Esophagus squamous epithelium (tissue), 4 donors: Measurements from ENCODE around the gene SKIC2.
"Not testable (repeated sequence)": the region's sequence is repeated elsewhere in the genome, so short reads cannot be mapped to it uniquely, and the experiment has no call there.

Experiments used
- POLR2A ChIP-seq, 4 donors: fragments of 450-650 bp; IDR thresholded peaks; one replicate each; pipeline ENCODE4 v1.6.1; 2017; ENCODE audit warnings: antibody characterized with exemption in 4 of 4, mild to moderate bottlenecking in 4 of 4, moderate library complexity in 3 of 4
- TF ChIP-seq, protein P1 (sequence below), 6 experiments: fragments of 450-650 bp in 4 of 6; fragments of 200-600 bp in 2 of 6; sonication (generic) in 2 of 6; IDR thresholded peaks; one replicate each; pipeline ENCODE4 v1.5.1; 2016 to 2019; ENCODE audit warnings: antibody characterized with exemption in 6 of 6, mild to moderate bottlenecking in 4 of 6, moderate library complexity in 4 of 6

DNA sequence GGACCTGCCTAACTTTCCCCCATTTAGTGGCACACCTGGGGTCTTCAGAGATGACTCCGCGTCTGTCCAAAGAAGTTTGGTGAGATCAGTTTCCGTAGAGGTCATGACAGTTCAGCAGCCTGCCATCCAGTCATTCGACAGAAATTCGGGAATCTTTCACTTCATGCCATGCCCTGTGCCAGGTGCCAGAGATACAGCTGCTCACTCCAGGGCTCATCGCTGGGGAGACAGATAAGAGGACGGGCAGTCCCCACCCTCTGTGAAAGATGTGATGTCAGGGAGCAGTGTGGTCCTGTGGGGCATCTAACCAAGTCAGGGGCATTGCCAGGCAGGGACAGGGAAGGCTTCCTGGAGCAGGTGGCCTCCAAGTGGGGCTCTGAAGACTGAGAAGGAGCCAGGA lies 44.3 kb downstream of the SKIC2 start:
- not testable (repeated sequence) for TF ChIP-seq POLR2A (IDR thresholded peaks at IDR 0.05)
- TF ChIP-seq, protein P1, sequence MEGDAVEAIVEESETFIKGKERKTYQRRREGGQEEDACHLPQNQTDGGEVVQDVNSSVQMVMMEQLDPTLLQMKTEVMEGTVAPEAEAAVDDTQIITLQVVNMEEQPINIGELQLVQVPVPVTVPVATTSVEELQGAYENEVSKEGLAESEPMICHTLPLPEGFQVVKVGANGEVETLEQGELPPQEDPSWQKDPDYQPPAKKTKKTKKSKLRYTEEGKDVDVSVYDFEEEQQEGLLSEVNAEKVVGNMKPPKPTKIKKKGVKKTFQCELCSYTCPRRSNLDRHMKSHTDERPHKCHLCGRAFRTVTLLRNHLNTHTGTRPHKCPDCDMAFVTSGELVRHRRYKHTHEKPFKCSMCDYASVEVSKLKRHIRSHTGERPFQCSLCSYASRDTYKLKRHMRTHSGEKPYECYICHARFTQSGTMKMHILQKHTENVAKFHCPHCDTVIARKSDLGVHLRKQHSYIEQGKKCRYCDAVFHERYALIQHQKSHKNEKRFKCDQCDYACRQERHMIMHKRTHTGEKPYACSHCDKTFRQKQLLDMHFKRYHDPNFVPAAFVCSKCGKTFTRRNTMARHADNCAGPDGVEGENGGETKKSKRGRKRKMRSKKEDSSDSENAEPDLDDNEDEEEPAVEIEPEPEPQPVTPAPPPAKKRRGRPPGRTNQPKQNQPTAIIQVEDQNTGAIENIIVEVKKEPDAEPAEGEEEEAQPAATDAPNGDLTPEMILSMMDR (IDR thresholded peaks at IDR 0.05): not testable (repeated sequence)
